ENCODE results near the gene PTPRB.

Gene PTPRB

GRCh38 chr12:70549340-70550179 lies 87.7 kb downstream of the PTPRB start:
- TF ChIP-seq CTCF (IDR thresholded peaks at IDR 0.05; ENCODE audit: low read depth, low read length): no peak
- H3K4me3 ChIP-seq (replicated peaks in 1 of 2; ENCODE audit: low read depth in 2 of 2, low read length in 2 of 2): no peak overlapping the region
- DNase-seq (ENCODE audit: low read depth in 2 of 2): peak; percentile 63 to 88

GRCh38 chr12:70543444-70543843 lies 93.8 kb downstream of the PTPRB start:
- TF ChIP-seq CTCF (IDR thresholded peaks at IDR 0.05; ENCODE audit: low read depth, low read length): no peak
- H3K4me3 ChIP-seq (replicated peaks in 1 of 2; ENCODE audit: low read depth in 2 of 2, low read length in 2 of 2): no peak overlapping the region
- peak; percentile 98 for DNase-seq (ENCODE audit: low read depth in 2 of 2)

- DNase-seq (ENCODE audit: low read depth in 2 of 2): no peak
- TF ChIP-seq CTCF (IDR thresholded peaks at IDR 0.05; ENCODE audit: low read depth, low read length): no peak
- no peak overlapping the region for H3K4me3 ChIP-seq (replicated peaks in 1 of 2; ENCODE audit: low read depth in 2 of 2, low read length in 2 of 2)
These were observed 96.2 kb downstream of the PTPRB start for GRCh38 chr12:70540996-70541395.

- TF ChIP-seq CTCF (IDR thresholded peaks at IDR 0.05; ENCODE audit: low read depth, low read length): no peak
- no peak for DNase-seq (ENCODE audit: low read depth in 2 of 2)
- H3K4me3 ChIP-seq (replicated peaks in 1 of 2; ENCODE audit: low read depth in 2 of 2, low read length in 2 of 2): no peak overlapping the region
These were observed 100.6 kb downstream of the PTPRB start for GRCh38 chr12:70536650-70537049.

GRCh38 chr12:70535896-70536374 lies 101.3 kb downstream of the PTPRB start:
- H3K4me3 ChIP-seq (replicated peaks in 1 of 2; ENCODE audit: low read depth in 2 of 2, low read length in 2 of 2): no peak overlapping the region
- no peak for TF ChIP-seq CTCF (IDR thresholded peaks at IDR 0.05; ENCODE audit: low read depth, low read length)
- peak; percentile 56 to 60 for DNase-seq (ENCODE audit: low read depth in 2 of 2)

- TF ChIP-seq CTCF (IDR thresholded peaks at IDR 0.05; ENCODE audit: low read depth, low read length): no peak
- no peak overlapping the region for H3K4me3 ChIP-seq (replicated peaks in 1 of 2; ENCODE audit: low read depth in 2 of 2, low read length in 2 of 2)
- DNase-seq (ENCODE audit: low read depth in 2 of 2): no peak
These were observed 102.8 kb downstream of the PTPRB start for GRCh38 chr12:70534466-70534865.
